ENCODE data around the gene ANKRD13B.

Gene ANKRD13B

GRCh38 chr17:29568331-29569244, 24.3 kb upstream of the ANKRD13B start, which contains the start of gene TP53I13:
Gene TP53I13 (plus strand): TSS chr17:29568701. CDS start chr17:29568759, 58 bp downstream.
- DNase-seq (ENCODE audit: low read depth): peak; percentile 79

DNA sequence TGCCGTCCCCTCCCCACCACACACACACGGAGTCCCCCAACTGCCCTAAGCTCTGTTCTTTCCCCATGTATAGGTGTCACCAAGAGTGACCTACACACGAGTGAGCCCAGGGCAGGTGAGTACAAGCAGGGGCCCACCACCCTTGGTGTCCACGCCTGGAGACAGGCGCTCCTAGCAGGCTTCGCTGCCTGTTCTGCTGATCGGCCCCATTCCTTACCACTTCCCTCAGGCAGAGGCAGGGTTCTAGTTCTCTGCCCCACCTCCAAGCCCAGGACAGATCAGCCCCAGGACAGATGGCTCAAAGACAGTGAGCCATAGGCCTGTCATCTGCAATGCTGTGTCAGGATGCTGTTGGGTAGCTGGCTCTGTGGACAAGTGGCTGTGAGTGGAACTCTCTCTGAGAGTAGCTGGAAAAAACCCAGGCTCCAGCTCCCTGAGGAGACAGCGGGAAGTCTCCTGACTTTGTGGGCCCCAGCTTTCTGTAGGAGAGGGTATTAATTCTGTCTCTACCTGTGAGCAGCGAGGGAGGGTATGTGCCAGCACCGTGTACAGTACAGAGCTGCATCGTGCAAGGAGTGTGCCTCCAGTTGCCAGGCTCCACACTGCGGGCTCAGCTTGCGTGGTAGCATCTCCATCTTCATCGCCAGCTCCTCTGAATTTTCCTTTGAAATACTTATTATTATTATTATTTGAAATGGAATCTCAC, 23.5 kb upstream of the ANKRD13B start:
- DNase-seq (ENCODE audit: low read depth): no peak

GRCh38 chr17:29570521-29570920, 22.4 kb upstream of the ANKRD13B start:
- no peak for DNase-seq (ENCODE audit: low read depth)

DNA sequence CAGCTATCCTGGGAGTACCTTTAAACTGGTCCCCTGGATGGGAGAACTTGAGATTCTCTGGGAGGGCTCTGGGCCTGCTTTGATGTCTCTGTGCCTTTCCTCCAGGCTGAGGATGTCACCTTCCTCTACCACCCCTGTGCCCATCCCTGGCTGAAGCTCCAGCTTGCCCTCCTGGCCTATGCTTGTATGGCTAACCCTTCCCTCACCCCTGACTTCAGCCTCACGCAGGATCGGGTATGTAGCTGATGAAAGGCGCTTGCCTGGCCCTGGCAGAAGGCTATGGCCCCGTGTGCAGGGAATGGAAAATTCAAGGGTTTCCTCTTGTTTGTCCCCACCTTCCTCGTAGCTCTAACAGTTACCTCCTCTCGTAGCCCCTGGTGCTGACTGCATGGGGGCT, 21.4 kb upstream of the ANKRD13B start:
- no peak for DNase-seq (ENCODE audit: low read depth)

- no peak for DNase-seq (ENCODE audit: low read depth)
These were observed 20.9 kb upstream of the ANKRD13B start for GRCh38 chr17:29571883-29572681.

DNA sequence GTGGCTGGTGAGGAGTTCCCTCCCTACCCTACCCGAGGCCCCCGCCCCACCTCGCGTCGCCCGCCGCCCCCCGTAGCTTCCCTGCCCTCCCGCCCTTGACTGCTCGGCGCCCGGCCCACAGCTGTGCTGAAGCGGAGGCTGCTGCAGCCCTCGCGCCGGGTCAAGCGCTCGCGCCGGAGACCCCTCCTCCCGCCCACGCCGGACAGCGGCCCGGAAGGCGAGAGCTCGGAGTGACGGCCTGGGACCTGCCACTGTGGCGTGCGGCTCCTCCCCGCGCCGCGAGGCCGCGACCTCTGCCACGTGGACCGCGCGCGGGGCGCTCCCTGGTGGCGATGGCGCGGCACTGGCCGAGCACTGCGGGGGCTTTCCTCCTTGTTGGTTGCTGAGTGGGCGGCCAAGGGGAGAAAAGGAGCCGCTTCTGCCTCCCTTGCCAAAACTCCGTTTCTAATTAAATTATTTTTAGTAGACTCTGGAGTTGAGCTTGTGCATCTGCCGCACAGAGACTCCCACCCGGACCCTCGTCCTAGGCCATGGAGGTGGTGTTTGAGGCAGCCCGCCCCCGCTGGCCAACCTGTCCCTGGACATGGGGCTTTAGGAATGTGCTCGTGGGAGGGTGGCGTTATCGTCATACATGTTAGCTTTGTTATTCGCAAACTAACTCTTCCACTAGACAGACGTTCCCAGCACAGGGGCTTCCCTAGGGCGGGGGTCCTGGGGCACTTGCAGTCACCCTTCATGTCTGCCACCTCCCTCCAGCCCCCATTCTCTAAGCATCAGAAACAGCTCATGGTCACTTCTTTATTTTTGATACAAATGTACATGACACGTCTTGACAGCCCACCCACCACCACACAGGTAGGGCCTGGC, 20.0 kb upstream of the ANKRD13B start:
- peak; percentile 44 for DNase-seq (ENCODE audit: low read depth)

DNA sequence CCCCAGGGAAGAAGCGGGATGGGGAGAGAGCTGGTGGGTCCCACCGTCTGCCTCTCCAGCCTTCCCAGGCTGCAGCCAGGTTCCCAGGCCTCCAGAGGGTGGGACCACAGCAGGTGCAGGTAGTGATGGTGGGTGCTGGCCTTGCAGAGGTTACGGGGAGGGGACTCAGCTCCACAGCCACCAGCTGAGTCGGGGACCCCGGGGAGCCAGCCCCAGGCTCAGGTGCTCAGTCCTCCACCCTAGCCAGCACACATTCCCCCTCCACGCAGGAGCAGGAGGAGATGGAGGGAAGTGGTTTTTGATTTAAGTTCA, 19.4 kb upstream of the ANKRD13B start:
- DNase-seq (ENCODE audit: low read depth): no peak

- no peak for DNase-seq (ENCODE audit: low read depth)
These were observed 18.8 kb upstream of the ANKRD13B start for GRCh38 chr17:29573871-29574731.

DNA sequence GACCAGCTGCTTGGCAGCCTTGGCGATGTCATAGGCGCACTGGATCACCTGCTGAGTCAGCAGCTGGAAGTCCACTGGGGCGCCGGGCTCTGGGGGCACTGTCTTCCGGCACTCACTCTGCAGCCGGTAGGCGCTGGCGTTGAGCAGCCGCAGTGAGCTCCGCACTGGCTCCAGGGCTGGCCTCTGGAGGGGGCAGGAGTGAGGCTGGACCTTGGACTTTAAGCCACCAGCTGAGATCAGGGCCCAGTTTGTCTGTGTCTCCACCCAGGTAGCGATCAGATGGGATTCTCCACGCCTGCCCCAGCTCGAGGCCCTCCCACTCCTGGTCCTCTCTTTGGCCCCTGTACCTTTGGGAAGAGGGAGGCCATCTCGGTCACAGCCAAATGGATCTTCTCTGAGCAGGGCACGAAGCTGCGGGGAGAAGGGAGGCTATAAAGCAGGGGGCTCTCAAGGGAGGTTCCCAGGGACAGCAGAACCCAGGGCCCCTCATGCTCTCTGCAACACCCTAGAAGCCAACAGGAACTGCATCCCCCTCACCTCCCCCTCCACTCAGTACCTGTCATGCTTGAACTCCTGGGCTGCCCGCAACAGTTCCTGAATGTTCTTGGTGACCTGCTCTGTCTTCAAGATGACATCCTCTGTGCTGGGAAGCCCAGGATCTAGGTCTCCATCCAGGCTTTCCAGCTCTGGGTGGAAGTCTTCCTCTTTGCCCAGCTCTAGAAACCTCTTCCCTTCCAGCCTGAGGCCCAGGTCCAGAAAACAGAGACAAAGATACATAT, 18.0 kb upstream of the ANKRD13B start:
- DNase-seq (ENCODE audit: low read depth): no peak

- DNase-seq (ENCODE audit: low read depth): no peak
These were observed 17.3 kb upstream of the ANKRD13B start for GRCh38 chr17:29575511-29576213.

DNA sequence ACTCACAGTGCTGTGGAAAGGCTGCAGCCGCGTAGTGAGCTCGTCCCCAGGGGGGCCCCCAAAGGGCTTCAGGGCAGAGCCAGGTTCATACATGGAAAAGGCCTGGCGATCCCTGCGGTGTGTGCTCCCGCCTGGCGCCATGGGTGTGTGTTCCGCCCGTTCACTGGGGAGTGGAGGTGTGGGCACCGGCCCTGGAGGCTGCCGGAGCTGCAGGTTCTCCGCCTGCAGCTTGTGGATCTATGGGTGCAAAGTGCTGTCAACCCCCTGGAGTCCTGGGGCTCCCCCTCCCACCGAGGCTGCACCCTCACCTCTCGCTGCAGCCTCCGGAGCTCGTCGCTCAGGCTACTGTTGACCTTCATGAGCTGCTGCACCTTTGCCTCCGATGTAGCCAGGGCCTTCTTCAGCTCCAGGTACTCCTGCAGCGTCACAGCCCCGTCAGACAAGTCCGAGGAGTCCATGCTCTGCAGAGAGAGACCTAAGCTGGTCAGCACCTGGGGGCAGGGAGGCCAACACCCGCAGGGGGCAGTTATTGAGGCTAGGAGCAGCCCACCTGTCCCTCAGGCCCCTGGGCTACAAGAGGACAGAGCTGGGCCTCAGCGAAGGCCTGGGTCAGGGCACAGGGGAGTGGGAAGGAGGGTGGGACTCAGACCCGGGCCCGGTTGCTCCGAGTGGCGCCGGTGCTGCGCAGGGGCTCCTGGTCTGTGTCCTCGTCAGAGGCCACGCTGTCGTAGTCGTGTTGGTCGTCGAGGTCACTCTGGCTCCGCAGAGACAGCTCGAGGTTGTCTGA, 16.5 kb upstream of the ANKRD13B start:
- no peak for DNase-seq (ENCODE audit: low read depth)

DNA sequence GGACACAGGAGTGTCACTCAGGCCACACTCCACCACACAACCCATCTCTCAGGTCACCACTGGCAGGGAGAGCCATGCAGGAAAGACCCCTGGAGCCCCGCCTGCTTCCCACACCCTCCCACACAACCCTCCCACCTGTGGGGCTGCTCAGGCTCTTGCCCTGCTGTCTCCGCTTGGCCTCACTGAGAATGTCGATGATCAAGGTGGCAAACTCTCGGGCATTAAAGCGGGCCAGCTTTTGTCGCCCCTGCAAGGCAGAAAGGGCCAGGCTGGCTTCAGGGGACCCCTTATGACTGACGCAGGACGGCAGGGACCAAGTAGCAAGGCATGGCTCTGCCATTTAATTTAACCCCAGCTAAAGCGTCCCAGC, 15.9 kb upstream of the ANKRD13B start:
- no peak for DNase-seq (ENCODE audit: low read depth)

DNA sequence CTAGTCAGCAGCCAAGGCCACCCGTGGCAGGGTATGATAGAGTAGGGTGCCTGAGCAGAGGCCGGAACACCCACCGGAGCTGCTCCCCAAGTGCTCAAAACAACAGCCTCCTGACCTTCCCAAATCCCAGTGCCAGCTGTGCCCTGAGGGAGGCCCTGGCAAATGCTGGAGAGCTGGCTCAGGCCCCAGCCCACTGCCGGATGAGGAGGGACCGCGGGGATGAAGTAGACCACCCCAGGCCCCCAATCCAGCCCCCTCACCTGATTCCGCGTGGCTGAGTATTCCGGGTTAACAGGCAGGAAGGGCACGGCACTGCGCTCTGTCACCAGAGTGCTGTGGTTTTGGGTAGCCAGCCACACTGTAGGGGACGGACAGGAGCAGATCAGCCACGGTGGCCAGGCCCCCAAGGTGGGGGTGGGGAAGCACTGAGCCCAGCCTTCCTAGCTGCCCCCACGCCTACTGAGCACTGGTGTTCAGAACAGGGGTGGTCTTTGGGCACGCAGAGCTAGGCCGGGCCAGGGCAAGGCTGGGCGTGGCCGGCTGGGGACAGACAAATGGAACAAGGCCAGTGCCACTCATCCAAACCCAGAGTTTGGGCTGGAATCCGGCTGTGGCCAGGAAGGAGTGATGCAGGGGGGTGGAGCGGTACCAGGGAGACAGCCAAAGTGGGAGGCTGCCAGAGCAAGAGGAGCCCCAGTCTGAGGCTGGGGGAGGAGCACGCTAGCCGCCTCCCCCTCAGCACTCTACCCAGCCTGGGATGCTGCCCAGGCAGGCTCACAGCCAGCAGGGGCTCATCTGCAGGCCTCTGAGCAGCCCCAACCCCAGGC, 15.3 kb upstream of the ANKRD13B start:
- DNase-seq (ENCODE audit: low read depth): no peak

DNA sequence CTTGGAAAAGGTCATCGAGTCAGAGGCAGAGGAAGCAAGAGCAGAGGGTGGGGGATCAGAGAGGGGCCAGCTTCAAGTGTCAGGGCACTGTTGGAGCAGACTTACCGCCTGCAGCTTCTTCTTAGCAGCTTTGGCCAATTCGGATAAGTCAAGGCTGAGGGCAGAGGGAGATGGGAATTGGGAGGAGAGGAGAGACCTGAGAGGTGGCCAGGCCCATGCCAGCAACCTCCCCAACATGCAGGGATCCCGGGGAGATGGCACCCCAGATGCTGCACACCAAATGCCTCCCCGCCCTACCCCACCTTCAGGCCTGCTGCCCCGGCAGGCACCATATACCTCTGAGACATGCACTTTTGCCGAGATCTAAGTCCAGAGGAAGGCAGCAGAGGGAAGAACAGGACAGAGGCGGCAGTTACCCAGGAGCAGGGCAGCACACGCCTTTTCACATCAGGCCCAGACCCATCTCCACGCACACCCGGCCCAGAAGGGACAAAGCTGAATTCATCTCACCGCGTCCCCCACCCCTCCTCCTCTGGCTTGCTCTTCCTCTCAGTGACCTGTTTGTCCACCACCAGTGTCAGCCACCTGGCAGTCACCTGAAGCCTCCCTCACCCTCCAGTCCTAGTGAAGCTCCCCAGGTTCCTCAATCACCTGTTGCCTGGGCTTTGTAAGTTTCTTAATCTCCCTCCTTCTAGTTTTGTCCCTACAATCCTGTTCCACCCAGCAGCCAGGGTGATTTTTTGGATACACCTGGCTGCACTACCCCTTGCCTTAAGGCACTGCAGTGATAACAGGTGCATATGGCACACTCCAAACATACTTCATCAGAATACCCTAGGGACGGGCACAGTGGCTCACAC, 14.1 kb upstream of the ANKRD13B start:
- DNase-seq (ENCODE audit: low read depth): no peak

DNA sequence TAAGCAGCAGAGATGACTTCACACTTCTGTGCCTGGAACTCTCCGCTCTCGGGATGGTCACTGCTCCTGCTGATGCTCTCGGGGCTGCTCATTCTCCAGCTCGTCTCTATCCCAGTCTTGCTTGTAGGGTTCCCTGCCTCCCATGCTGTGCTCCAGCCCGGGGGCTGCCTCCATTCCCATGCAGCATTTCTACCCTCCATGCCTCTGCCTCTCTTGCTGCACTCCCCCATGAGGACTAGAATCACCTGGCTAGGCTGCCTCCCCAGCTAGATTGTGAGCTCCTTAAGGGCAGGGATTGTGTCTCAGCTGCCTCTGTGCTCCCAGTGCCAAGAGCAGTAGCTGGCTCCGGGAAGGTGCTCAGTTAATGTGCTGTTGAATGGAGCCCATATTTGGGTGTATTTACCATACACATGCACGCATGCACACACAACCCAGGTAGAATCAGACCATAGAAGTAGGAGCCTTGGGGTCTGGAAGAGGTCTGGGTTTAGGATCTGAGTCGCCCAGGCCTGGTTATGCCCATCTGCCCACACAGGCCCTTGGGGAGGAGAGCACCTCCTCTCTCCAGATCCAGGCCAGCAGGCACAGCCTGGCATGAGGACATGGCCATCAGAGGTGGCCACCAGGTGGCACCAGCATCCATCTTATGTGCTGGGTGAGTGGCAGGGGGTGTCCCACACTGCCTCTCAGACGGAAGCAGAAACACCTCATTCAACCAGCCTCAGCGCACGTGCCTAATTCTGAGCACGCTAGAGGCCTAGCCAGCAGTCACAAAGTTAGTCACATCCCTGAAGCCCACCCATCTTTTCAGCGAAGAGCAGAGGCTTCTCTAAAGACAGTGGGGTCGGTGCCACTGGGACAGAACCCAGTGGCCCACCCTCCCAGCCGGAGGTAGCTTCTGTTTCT, 12.8 kb upstream of the ANKRD13B start:
- peak; percentile 67 for DNase-seq (ENCODE audit: low read depth)
